GM21367 (cell line): ENCODE data around the gene PIK3R2.

Experiments
- ATAC-seq: cut with Tn5 transposase; IDR thresholded peaks from one replicate; pipeline ENCODE4 v1.9.1; 2021; ENCODE audit not compliant: unreplicated experiment

Gene PIK3R2

GRCh38 chr19:18122860-18123795 is 29.8 kb upstream of the PIK3R2 start:
- ATAC-seq, result no peak

DNA sequence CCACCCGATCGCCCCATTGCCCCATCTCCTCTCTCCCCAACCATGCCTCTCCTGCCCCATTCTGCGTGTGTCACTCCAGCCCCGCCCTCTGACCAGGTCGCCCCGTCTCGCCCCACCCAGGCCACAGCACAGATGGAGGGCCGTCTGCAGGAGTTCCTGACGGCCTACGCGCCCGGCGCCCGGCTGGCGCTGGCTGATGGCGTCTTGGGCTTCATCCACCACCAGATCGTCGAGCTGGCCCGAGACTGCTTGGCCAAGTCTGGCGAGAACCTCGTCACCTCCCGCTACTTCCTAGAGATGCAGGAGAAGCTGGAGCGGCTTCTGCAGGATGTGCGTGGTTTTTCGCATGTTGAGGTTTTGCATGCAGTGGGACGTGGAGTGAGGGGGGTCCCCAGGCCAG is 29.1 kb upstream of the PIK3R2 start:
- ATAC-seq, result no peak

GRCh38 chr19:18126097-18126496 is 26.9 kb upstream of the PIK3R2 start:
- no peak for ATAC-seq

GRCh38 chr19:18128044-18128443 is 24.9 kb upstream of the PIK3R2 start:
- no peak for ATAC-seq

GRCh38 chr19:18128805-18129204 is 24.2 kb upstream of the PIK3R2 start:
- no peak for ATAC-seq

GRCh38 chr19:18130523-18131242 is 22.3 kb upstream of the PIK3R2 start:
- no peak for ATAC-seq

- no peak for ATAC-seq
Observed at GRCh38 chr19:18131841-18132596, 20.9 kb upstream of the PIK3R2 start.

GRCh38 chr19:18135712-18136584 is 17.0 kb upstream of the PIK3R2 start:
- no peak for ATAC-seq

DNA sequence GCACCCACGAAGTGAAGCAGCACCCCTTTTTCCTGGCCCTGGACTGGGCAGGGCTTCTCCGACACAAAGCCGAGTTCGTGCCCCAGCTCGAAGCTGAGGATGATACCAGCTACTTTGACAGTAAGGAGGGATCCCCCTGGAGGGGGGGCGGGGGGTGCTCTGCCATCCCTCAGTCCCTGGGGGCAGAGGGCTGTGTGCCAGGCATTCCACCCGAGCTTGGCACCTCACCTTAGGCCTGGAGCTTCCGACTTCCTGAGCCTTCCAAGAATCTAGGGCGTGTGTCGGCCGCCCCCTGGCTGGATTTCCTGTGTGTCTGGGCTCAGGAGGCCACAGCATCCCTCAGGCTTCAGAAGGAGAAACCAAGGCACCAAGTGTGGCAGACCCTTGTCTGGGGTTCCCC is 15.7 kb upstream of the PIK3R2 start:
- no peak for ATAC-seq

DNA sequence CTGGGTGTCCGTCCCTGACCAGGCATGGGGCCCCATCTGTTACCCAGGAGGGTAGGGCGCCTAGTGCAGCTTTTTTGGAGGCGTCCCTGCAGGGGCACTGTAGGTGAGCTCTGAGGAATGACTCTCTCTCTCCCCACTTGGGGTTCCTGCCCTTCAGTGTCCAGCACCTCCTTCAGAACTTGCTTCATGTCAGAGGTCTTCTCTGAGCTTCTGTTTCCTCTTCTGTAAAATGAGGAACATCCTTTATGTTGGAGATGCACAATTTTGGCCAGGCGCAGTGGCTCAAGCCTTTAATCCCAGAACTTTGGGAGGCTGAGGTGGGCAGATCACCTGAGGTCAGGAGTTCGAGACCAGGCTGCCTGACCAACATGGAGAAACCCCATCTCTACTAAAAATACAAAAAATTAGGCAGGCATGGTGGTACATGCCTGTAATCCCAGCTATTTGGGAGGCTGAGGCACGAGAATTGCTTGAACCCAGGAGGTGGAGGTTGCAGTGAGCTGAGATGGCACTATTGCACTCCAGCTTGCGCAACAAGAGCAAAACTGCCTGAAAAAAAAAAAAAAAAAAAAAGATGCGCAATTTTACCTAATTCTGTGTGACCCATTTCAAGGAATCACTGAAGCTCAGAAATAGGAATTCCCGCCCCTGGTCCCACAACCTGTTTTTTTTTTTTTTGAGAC is 15.2 kb upstream of the PIK3R2 start:
- no peak for ATAC-seq

DNA sequence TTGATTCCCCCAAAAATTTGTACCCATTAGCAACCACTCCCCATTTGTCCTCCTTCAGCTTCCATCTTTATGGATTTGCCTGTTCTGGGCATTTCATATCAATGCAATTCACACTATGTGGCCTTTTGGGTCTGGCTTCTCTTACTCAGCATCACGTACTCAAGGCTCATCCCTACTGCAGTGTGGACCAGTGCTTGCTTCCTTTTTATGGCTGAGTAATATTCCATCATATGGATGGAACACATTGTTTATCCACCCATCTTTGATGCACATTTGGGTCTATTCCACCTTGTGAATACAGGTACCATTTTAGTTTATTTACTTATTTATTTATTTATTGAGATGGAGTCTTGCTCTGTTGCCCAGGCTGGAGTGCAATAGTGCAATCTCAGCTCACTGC is 12.5 kb upstream of the PIK3R2 start:
- no peak for ATAC-seq

DNA sequence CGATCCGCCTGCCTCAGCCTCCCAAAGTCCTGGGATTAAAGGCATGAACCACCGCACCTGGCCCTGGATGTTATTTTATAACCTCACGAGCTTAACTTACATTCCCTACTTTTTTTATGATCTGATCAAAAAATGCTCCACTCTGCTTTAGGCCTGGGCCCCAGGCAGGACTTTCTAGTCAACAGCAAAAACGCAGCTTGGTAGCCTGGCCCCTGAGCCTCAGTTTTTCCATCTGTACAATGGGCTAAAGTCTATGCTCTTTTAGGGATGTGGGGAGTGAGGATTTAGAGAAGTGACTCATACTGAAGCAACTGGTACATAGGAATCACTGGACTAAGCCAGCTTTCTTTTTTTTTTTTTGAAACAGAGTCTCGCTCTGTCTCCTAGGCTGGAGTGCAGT is 11.9 kb upstream of the PIK3R2 start:
- ATAC-seq, result no peak

DNA sequence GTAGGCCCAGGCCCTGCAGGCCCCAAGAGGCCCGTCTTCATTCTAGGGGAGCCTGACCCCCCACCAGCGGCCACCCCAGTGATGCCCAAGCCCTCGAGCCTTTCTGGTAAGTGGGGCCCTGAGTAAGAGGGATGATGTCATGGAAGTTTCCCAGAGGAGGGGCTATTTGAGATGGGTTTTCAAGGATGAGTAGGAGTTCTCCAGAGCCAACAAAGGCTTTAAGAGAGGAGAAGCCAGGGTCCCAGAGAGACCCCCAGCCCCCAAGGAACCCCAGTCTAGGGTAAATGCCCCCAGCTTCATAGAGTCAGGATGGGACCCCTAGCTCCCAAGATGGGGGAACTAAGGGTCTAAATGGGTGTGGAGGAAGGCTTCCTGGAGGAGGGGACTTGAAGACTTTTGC is 9.1 kb upstream of the PIK3R2 start:
- no peak for ATAC-seq

GRCh38 chr19:18144361-18144760 is 8.6 kb upstream of the PIK3R2 start:
- ATAC-seq, result no peak

GRCh38 chr19:18144906-18145305 is 8.1 kb upstream of the PIK3R2 start:
- ATAC-seq, result no peak

DNA sequence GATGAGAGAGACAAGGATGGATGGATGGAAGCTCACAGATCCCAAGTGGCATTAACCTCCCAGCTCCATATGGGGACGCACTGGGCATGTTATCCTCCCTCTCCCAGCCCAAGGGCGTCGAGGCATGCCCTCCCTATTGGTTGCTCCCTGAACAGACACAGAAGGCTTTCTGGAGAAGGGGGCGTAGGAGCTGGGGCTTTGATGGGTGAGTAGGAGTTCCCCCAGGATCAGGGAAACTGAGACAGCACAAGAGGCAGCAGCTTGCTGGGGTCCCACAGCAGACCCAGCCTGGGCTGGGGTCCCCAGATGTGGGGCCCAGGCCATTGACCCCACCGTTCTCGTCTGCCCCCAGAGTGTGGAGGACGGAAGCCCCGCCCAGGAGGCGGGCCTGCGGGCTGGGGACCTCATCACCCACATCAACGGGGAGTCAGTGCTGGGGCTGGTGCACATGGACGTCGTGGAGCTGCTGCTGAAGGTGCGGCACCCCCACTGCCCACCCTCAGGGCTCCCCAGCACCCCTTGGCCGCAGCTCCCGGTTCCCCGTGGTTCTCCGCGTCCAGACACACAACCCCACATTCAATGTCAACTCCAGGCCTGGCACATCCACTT is 7.5 kb upstream of the PIK3R2 start:
- ATAC-seq, result no peak

DNA sequence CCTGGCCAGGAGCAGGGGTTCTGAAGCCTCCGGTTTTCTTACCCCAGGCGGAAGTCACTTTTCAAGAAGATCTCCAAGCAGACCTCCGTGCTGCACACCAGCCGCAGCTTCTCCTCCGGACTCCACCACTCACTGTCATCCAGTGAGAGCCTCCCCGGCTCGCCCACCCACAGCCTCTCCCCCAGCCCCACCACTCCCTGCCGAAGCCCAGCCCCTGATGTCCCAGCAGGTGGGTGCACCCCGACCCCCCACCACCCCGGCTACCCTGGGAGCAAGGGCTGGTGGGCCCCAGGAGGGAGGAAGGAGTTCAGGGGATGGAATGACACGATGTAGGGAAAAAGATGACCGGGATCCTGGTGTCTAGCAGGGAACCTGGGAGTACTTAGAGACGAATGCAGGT is 5.6 kb upstream of the PIK3R2 start:
- no peak for ATAC-seq

DNA sequence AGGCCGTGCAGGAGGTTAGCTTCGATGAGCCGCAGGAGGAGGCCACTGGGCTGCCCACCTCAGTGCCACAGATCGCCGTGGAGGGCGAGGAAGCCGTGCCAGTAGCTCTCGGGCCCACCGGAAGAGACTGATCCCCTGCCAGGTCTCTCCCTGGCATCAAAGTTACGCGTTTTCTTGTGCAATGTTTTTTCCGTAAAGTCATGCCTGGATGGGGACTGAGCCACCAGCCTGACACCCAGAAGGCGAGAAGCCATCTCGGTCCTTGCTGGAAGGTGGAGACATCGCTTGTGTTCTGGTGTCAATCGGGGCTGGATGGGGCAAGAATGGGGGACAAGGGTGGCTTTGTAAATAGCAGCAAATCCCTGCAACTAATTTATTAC is 3.4 kb upstream of the PIK3R2 start:
- ATAC-seq, result no peak

GRCh38 chr19:18150776-18151624 is 2.0 kb upstream of the PIK3R2 start:
- no peak for ATAC-seq
